Measurements from ENCODE around the gene KRTAP5-2.

DNA sequence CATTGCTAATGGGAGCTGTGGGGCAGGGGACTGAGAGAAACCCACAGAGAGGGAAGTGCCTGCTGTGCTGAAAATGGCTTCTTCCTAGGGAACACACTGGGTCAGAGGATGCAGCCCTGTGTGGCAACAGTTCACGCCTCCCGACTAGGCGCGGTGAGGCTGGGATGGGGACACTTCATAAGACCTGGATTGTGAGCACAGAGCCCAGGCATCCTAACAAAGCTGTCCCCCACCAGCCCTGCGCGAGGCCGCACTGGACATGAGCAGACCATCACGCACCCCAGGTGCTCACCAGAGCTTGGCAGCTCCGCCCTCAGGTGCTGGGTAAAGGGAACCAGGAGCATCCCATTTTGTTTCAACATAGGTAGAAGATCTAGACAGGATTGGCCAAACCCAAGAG lies 25.6 kb upstream of the KRTAP5-2 start:
- TF ChIP-seq, protein P1, sequence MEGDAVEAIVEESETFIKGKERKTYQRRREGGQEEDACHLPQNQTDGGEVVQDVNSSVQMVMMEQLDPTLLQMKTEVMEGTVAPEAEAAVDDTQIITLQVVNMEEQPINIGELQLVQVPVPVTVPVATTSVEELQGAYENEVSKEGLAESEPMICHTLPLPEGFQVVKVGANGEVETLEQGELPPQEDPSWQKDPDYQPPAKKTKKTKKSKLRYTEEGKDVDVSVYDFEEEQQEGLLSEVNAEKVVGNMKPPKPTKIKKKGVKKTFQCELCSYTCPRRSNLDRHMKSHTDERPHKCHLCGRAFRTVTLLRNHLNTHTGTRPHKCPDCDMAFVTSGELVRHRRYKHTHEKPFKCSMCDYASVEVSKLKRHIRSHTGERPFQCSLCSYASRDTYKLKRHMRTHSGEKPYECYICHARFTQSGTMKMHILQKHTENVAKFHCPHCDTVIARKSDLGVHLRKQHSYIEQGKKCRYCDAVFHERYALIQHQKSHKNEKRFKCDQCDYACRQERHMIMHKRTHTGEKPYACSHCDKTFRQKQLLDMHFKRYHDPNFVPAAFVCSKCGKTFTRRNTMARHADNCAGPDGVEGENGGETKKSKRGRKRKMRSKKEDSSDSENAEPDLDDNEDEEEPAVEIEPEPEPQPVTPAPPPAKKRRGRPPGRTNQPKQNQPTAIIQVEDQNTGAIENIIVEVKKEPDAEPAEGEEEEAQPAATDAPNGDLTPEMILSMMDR (IDR thresholded peaks at IDR 0.05), result no peak
- no peak for TF ChIP-seq POLR2A (IDR thresholded peaks at IDR 0.05)
- TF ChIP-seq EP300 (IDR thresholded peaks at IDR 0.05; ENCODE audit: low read depth), result no peak
- TF ChIP-seq POLR2AphosphoS5 (IDR thresholded peaks at IDR 0.05), result no peak
